ENCODE results near the gene GIPR.

GIPR gene

GRCh38 chr19:45645068-45645630 is 22.9 kb upstream of the GIPR start:
- no peak for FAIRE-seq
- no peak for DNase-seq (ENCODE audit: insufficient read length, low spot score)

- DNase-seq (ENCODE audit: insufficient read length, low spot score) (peak; percentile 93), FAIRE-seq (peak; percentile 91)
Measured at GRCh38 chr19:45645631-45646344, 22.2 kb upstream of the GIPR start.

GRCh38 chr19:45646345-45646698 is 21.7 kb upstream of the GIPR start:
- no peak for DNase-seq (ENCODE audit: insufficient read length, low spot score)
- no peak for FAIRE-seq

GRCh38 chr19:45650722-45651121 is 17.3 kb upstream of the GIPR start:
- DNase-seq (ENCODE audit: insufficient read length, low spot score) = no peak
- FAIRE-seq = no peak

GRCh38 chr19:45653634-45654033 is 14.4 kb upstream of the GIPR start:
- FAIRE-seq (no peak), DNase-seq (ENCODE audit: insufficient read length, low spot score) (no peak)

GRCh38 chr19:45655073-45655472 is 12.9 kb upstream of the GIPR start:
- DNase-seq (ENCODE audit: insufficient read length, low spot score) (no peak), FAIRE-seq (no peak)

- DNase-seq (ENCODE audit: insufficient read length, low spot score) = no peak
- FAIRE-seq = no peak
Measured at GRCh38 chr19:45657520-45658167, 10.4 kb upstream of the GIPR start.

- FAIRE-seq (no peak), DNase-seq (ENCODE audit: insufficient read length, low spot score) (no peak)
Measured at GRCh38 chr19:45659096-45659729, 8.8 kb upstream of the GIPR start.

- DNase-seq (ENCODE audit: insufficient read length, low spot score) (no peak), FAIRE-seq (no peak)
Measured at GRCh38 chr19:45660636-45661035, 7.4 kb upstream of the GIPR start.

GRCh38 chr19:45663800-45664199 is 4.2 kb upstream of the GIPR start:
- FAIRE-seq (no peak), DNase-seq (ENCODE audit: insufficient read length, low spot score) (no peak)

GRCh38 chr19:45664575-45664974 is 3.4 kb upstream of the GIPR start:
- DNase-seq (ENCODE audit: insufficient read length, low spot score) (no peak), FAIRE-seq (no peak)

- no peak for FAIRE-seq
- no peak for DNase-seq (ENCODE audit: insufficient read length, low spot score)
Measured at GRCh38 chr19:45668342-45668871, 386 bp downstream of the GIPR start.

GRCh38 chr19:45670670-45671453 is 2.8 kb downstream of the GIPR start:
- DNase-seq (ENCODE audit: insufficient read length, low spot score) (peak; percentile 79), FAIRE-seq (peak; percentile 97)

GRCh38 chr19:45674946-45675345 is 6.9 kb downstream of the GIPR start:
- no peak for DNase-seq (ENCODE audit: insufficient read length, low spot score)

GRCh38 chr19:45676851-45677263 is 8.8 kb downstream of the GIPR start:
- FAIRE-seq = peak; percentile 37
- DNase-seq (ENCODE audit: insufficient read length, low spot score) = no peak

More at GRCh38 chr19:45674946-45675345, 6.9 kb downstream of the GIPR start:
- no peak for FAIRE-seq

GRCh38 chr19:45677351-45678230 is 9.6 kb downstream of the GIPR start:
- FAIRE-seq = peak; percentile 93
- DNase-seq (ENCODE audit: insufficient read length, low spot score) = peak; percentile 80

GRCh38 chr19:45681391-45682015 is 13.5 kb downstream of the GIPR start:
- peak; percentile 88 for FAIRE-seq
- peak; percentile 76 for DNase-seq (ENCODE audit: insufficient read length, low spot score)

- DNase-seq (ENCODE audit: insufficient read length, low spot score) (no peak), FAIRE-seq (no peak)
Measured at GRCh38 chr19:45682117-45682516, 14.1 kb downstream of the GIPR start.

- DNase-seq (ENCODE audit: insufficient read length, low spot score) = no peak
- no peak for FAIRE-seq
Measured at GRCh38 chr19:45682908-45683307, 14.9 kb downstream of the GIPR start.

All from GM19239 (cell line).